ENCODE measurements around the gene HSPB6.

- TF ChIP-seq CTCF (IDR thresholded peaks at IDR 0.05 in 2 of 3, conservative IDR thresholded peaks at IDR 0.05 in 1 of 3; ENCODE audit: borderline replicate concordance in 1 of 3, insufficient read depth in 1 of 3, low read depth in 2 of 3, low read length in 2 of 3) = no peak
- no peak for TF ChIP-seq POLR2A (IDR thresholded peaks at IDR 0.05; ENCODE audit: borderline replicate concordance, extremely low read depth, insufficient read depth, insufficient read length)
- TF ChIP-seq POLR2AphosphoS5 (IDR thresholded peaks at IDR 0.05; ENCODE audit: low read depth, low read length) = no peak
- TF ChIP-seq ZNF274 (IDR thresholded peaks at IDR 0.05; ENCODE audit: low read depth, low read length) = no peak
- no peak for TF ChIP-seq JUND (IDR thresholded peaks at IDR 0.05)
- no peak for TF ChIP-seq CBX3 (IDR thresholded peaks at IDR 0.05; ENCODE audit: low read depth)
- no peak for TF ChIP-seq ZBTB33 (IDR thresholded peaks at IDR 0.05; ENCODE audit: extremely low read depth, insufficient replicate concordance, low read length)
- no peak for TF ChIP-seq EZH2phosphoT487 (IDR thresholded peaks at IDR 0.05; ENCODE audit: borderline replicate concordance)
- TF ChIP-seq ZFX (IDR thresholded peaks at IDR 0.05) = no peak
Measured at GRCh38 chr19:35764432-35765315, 7.8 kb upstream of the HSPB6 start.
